ENCODE measurements around the gene TP53BP1.

- no peak for TF ChIP-seq CTCF (IDR thresholded peaks at IDR 0.05)
- TF ChIP-seq POLR2A (IDR thresholded peaks at IDR 0.05), result no peak
Observed at GRCh38 chr15:43446344-43446743, 46.6 kb downstream of the TP53BP1 start.

All from heart left ventricle (tissue), 13 donors.